NCI-H446 (cell line): Measurements from ENCODE around the gene VPS72.

Experiments
- DNase-seq, 2 experiments: peaks; one replicate each; lab custom pipeline; 2025; lab: John Stamatoyannopoulos, UW

The VPS72 gene

GRCh38 chr1:151144474-151145303 lies 45.3 kb downstream of the VPS72 start:
- DNase-seq = no peak

DNA sequence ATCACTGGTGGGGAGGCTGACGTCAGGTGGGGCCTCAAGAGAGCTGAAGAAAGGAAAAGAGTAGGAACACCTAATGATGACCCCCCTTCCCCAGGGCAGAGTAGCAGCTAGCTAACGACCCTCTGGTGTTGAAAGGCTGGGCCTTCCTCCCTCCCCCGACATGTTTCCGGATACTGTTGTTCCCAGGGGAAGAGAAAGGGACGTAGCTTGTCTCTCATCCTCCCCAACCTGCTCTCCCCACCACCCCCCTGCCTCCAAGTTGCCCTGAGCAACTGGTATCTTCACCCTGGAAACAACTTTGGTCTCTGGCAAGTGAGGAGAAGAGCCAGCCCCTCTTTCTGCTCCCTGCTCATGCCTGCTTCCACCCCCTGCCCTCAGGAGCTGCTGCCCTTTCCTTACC lies 46.0 kb downstream of the VPS72 start:
- no peak for DNase-seq

DNA sequence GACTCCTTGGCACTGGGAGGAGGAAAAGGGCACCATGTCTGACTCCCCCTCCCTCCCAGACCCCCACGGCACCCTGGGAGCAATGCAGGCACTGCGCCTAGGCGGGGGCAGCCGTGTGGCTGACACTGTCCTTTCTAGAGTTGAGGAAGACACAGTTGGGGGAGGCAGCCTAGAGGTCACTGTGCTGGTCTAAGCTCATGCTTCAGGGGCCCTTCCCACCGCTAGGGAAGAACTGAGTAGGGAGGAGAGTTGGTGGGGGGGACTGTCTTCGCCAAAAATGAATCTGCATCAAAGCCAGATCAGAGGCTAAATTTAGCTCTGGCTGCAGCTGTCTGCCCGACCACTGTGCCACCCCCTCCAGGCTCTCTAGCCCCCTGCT lies 47.0 kb downstream of the VPS72 start:
- no peak for DNase-seq

DNA sequence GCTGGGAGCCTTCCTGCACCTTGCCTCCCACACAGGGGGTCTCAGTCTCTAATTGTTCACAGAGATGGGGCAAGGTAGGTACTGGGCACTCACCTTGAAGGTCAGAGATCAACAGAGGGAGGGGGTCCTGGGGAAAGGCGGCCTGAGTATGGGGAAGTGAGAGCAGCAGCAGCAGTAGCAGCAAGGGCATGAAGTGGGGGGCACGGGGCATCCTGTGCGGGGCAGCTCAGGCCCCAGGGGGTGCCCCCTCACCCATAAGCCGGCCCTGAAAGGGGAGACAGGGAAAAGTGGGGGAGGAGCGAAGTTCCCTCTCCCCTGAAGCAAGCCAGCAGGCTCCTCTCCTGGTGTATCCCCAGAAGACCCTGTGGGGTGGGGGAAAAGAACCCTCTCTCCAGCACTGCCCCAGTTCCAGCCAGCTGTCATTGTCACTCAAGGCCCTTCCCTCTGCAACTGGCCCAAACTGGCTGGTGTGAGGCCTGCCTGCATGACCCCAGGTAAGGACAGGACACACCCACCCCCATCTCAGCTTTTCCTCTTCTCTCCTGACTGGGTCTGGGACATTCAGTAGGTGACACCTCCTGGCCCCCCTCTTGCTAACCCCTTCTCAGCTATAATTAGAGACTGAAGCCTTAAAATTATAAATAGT lies 47.5 kb downstream of the VPS72 start:
- DNase-seq = no peak

DNA sequence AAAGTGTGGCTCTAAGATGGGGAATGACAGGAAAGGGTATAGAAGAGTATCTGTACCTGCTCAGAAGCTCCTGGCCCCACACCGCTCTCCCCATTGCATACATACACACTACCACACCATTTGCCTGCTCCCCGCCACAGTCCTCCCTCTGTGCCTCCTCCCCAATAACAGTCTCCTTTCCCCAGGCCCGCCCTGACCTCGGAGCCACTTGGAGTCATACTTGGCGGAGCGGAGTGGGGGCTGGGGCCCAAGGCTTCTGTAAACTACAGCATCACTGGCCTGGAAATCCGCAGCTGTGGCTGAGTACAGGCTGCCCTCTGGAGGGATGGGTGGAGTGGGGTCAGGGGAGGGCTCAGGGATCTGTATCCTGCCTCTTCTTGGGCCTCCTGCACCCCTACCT lies 52.2 kb downstream of the VPS72 start:
- DNase-seq = no peak

DNA sequence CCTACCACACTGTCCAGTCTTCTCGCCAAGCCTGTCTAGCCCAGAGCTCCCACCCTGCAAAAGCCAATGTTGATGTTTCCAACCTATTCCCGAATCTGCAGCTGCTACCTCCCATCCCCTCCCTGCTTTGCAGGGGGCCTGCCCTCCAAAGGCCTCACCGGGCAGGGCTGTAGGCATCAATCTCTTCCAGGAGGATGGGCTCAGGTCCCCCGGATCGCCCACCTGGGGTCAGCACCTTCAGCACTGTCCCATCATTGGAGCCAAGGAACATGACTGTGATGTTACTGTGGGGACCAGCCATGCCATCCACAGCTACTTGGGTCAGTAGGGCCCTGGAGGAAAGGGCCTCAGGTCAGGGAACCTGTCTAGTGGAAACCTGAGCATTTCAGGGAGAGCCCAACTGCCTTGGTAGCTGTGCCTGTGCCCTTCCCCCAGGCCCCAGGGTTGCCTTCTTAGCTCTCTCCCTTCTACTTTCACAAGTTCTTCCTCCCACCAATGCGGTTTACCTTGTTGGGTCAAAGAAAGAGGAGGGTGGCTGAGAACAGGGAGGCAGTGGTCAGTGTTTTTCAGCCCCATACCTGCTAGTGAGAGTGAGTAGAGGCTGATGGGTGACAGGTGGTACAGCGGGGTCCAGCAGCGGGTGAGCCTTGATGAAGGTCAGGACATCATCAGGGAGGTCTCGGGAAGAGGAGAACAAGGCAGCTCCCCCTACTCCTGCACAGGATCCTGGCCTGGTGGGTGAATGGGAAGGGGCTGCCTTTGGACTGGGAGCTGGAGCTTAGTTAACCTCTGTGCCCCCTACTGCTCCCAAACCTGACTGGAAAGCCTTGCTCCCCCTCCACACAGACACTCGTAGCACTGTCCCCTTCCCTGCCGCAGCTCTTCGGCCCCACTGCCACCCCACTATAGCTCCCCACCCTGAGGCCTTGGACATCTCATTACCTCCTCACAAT lies 54.3 kb downstream of the VPS72 start:
- DNase-seq = no peak

GRCh38 chr1:151134991-151135390 lies 55.0 kb downstream of the VPS72 start:
- DNase-seq = no peak

DNA sequence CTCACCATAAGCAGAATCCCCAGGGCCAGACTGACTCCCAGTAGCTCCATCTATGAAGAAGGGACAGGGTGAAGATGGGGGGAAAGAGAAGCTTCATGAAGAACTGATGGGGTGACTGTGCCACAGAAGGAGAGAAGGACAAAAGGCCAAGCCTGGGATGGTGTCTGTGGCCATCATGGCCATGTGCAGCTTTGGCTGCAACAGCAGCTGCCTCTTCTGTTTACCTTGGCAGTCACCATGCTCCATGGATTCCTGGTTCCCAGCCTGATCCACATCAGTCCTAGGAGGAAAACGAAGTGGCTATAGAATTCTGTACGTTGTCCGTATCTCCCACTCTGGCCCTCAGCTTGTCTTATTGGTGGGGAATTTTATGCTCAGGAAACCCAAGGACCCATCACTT lies 55.6 kb downstream of the VPS72 start:
- DNase-seq = no peak

DNA sequence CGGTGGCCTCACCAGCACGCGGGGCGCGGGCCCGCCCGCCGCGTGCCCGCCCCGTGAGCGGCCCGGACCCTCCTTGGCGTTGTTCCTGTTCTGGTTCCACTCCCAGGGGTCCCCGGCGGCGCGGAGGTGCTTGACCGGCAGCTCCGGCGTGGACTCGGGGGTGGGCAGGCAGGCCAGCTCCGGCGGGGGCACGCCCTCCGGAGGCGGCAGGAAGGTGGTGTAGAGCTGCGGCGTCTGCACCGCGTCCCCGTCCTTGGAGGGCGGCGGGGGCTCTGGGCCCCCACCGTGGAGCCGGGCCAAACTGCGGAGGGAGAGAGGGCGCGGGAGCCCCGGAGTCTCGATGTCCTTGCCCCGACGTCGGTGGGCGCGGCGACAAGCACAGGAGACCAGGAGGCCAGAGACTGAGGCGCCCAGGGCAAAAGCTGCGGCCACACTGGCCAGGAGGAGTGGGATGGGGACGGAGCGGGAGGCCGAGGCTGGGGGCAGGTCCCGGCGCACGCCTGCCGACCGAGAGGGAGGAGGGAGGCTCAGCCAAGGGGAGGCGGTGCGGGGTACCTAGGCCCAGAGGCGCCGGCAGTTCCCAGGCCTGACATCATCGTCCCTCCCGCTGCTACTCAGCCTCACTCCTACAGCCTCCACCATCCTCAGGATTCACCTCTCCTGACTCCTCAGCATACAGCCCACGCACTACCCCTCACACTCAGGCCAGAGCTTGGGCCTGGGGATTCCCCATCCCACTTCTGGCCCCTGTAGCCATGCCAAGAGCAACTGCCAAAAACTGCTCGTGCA lies 56.8 kb downstream of the VPS72 start:
- no peak for DNase-seq

GRCh38 chr1:151132335-151133017 lies 57.5 kb downstream of the VPS72 start:
- DNase-seq = no peak

DNA sequence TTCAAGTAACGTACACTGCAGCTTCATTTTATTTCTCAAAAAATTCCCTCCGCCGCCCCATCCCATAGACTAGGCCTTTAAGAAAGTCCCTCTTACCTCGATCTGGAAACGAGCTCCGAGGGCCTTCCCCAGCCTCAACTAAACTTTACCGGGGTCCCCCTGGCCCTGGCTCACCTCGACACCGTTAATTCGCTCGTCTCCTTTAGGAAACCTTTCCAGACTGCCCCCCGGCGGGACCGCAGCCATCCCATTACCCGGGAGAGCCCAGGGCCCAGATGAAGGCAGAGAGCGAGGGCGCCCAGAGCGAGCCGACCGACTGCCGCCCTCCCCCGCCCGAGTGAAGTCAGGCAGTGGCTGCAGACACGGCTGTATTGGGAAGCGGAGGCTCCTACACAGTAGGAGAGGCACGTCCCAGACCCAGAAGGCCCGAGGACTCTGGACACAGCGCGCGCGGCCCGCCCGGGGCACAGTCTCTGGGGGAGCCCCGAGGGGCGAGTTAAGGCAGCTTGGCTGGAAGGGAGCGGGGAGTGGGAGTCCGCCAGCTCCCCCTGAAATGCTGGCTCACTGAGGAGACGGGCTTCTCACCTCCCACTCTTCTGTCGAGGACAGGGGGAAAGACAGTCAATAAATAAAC lies 58.2 kb downstream of the VPS72 start:
- no peak for DNase-seq

DNA sequence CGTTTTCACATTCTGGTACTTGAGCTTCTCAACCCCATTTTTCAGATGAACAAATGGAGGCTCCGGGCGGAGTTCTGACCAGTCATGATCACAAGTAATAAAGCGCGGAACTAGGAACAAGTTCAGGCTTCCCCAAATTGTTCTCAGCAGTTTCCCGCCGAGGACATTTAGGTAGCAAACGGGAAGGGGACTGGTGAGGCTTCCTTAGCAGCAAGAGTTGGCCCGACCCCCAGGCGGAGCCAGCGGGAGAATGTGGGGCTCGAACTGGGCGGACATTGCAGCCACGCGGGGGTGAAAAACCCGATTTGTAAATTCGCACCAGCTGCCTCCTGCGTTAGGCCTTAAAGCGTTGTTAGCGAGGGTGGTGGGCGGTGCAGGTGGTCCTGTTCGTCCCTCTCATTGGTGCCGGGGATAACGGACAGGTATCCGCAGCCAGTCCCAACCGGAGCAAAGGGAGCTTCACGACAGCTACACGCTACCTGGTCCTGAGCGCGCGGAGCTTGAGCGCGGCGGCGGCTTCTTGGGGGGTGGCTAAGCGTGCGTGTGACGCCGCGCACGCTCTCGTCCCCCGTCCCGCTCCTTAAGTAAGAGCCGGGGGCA lies 58.9 kb downstream of the VPS72 start:
- no peak for DNase-seq

DNA sequence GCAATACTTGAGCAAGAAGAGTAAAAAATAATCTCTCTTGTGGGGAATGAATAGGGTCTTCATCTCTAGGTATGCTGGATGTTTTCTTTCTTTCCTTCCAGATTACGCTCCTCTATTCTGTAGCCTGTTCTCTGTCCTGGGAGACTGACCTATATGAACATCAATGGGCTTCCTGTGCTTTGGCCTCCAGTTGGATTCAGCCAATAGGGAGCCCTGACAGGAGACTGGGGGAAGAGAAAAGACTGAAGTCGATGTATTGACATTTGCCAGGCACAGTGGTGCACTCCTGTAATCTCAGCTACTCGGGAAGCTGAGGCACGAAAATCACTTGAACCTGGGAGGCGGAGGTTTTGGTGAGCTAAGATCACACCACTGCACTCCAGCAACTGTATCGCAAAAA lies 61.2 kb downstream of the VPS72 start:
- no peak for DNase-seq
